ENCODE measurements around the gene SYN1.

DNA sequence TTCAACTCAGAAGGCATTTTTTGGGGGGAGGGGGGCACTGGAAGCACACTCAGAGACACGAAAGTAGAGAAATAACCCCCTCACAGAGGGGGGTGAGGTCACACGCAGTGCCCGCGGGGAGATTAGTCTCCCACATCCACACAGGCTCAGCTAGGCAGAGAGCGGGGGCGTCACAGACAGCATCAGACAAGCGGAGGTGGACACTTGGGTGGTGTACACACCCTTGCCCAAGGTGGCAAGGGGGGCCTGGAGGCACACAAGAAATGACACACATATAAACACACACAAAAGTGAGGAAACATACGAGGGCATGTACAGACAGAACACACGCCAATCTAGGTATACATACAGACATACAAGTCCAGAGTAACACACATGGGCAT, 637 bp upstream of the SYN1 start:
- TF ChIP-seq, protein P1, sequence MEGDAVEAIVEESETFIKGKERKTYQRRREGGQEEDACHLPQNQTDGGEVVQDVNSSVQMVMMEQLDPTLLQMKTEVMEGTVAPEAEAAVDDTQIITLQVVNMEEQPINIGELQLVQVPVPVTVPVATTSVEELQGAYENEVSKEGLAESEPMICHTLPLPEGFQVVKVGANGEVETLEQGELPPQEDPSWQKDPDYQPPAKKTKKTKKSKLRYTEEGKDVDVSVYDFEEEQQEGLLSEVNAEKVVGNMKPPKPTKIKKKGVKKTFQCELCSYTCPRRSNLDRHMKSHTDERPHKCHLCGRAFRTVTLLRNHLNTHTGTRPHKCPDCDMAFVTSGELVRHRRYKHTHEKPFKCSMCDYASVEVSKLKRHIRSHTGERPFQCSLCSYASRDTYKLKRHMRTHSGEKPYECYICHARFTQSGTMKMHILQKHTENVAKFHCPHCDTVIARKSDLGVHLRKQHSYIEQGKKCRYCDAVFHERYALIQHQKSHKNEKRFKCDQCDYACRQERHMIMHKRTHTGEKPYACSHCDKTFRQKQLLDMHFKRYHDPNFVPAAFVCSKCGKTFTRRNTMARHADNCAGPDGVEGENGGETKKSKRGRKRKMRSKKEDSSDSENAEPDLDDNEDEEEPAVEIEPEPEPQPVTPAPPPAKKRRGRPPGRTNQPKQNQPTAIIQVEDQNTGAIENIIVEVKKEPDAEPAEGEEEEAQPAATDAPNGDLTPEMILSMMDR (IDR thresholded peaks at IDR 0.05) = no peak
- no peak for TF ChIP-seq ZFP36 (IDR thresholded peaks at IDR 0.05; ENCODE audit: borderline replicate concordance, partially characterized antibody)
- TF ChIP-seq CEBPB (IDR thresholded peaks at IDR 0.05) = no peak
- no peak for TF ChIP-seq PHF8 (IDR thresholded peaks at IDR 0.05; ENCODE audit: borderline replicate concordance, low read depth)

All from A549 (cell line).